ENCODE measurements around the gene IFI27. TPM values are rescaled to one million over a fixed set of nuclear protein-coding genes. Genes with fewer than 3 reads are reported as not detected.

The IFI27 gene
- total RNA-seq, 1 experiment from 2014 or later, result 2.3 TPM

- in situ Hi-C loops (cut with HindIII; ENCODE audit: low pct_unique_long_range_greater_than_20kb, low sequenced_read_pairs) (no loop called here), intact Hi-C loops (cut with micrococcal nuclease; ENCODE audit: unreplicated experiment) (no loop called here)
- no peak overlapping the region for H3K4me3 ChIP-seq (ENCODE audit: low read depth in 2 of 2, low read length in 2 of 2)
- TF ChIP-seq SIN3A (IDR thresholded peaks at IDR 0.05; ENCODE audit: borderline replicate concordance, insufficient read depth, low read depth, low read length), result no peak
- ATAC-seq, result no peak
- no peak overlapping the region for H3K27ac ChIP-seq (ENCODE audit: low read length)
- no peaks in the 10 kb centered on the region for H3K4me1 ChIP-seq (ENCODE audit: control insufficient read depth, insufficient read depth, low read length)
- H3K9me3 ChIP-seq (ENCODE audit: control insufficient read depth, insufficient read depth, low read depth, low read length), result no peaks in the 10 kb centered on the region
- H3K36me3 ChIP-seq (ENCODE audit: control insufficient read depth, insufficient read depth, low read length), result no peaks in the 10 kb centered on the region
- ChIA-PET POLR2A (no interaction called here), CTCF (no interaction called here)
- DNase-seq (ENCODE audit: low read depth, low spot score), result no peak
- no TSS peak for BruUV-seq (replicated peaks)
- H3K27me3 ChIP-seq (ENCODE audit: control insufficient read depth, insufficient read depth, low read length), result no peaks in the 10 kb centered on the region
Measured at GRCh38 chr14:94144765-94145164, 34.2 kb downstream of the IFI27 start.

GRCh38 chr14:94145902-94146527 is 35.5 kb downstream of the IFI27 start:
- Histone ChIP-seq H3K27me3 (ENCODE audit: control insufficient read depth, insufficient read depth, low read length) (no peaks in the 10 kb centered on the region), H3K36me3 (ENCODE audit: control insufficient read depth, insufficient read depth, low read length) (no peaks in the 10 kb centered on the region), H3K4me3 (ENCODE audit: low read depth in 2 of 2, low read length in 2 of 2) (no peak overlapping the region), H3K27ac (ENCODE audit: low read length) (no peak overlapping the region), H3K4me1 (ENCODE audit: control insufficient read depth, insufficient read depth, low read length) (no peaks in the 10 kb centered on the region), H3K9me3 (ENCODE audit: control insufficient read depth, insufficient read depth, low read depth, low read length) (no peaks in the 10 kb centered on the region)
- TF ChIP-seq CTCF (IDR thresholded peaks at IDR 0.05) (no peak), REST (IDR thresholded peaks at IDR 0.05; ENCODE audit: insufficient read depth in 1 of 2, low read depth in 2 of 2, low read length in 1 of 2) (no peak)
- intact Hi-C loops (cut with micrococcal nuclease; ENCODE audit: unreplicated experiment) (no loop called here), in situ Hi-C loops (cut with HindIII; ENCODE audit: low pct_unique_long_range_greater_than_20kb, low sequenced_read_pairs) (no loop called here)
- ChIA-PET POLR2A (no interaction called here), CTCF (interaction anchor here (0.7 kb wide), 1 partner anchor 10 kb away, joined by 5 read pairs; no protein-coding TSS in a partner anchor)
- ATAC-seq, result no peak
- no TSS peak for BruUV-seq (replicated peaks)
- no peak for DNase-seq (ENCODE audit: low read depth, low spot score)

- POLR2A ChIA-PET, result no interaction called here
- ATAC-seq, result no peak
- H3K27me3 ChIP-seq (ENCODE audit: control insufficient read depth, insufficient read depth, low read length), result peaks cover 3% of the 10 kb centered on the region; the same call in 1 of the 2 replicates
Measured at GRCh38 chr14:94152676-94153075, 42.1 kb downstream of the IFI27 start.

More at GRCh38 chr14:94152676-94153075, 42.1 kb downstream of the IFI27 start:
- DNase-seq (ENCODE audit: low read depth, low spot score), result no peak
- CTCF ChIA-PET, result no interaction called here
- H3K4me1 ChIP-seq (ENCODE audit: control insufficient read depth, insufficient read depth, low read length), result no peaks in the 10 kb centered on the region
- H3K4me3 ChIP-seq (ENCODE audit: low read depth in 2 of 2, low read length in 2 of 2), result no peak overlapping the region
- no peak overlapping the region for H3K27ac ChIP-seq (ENCODE audit: low read length)
- BruUV-seq (replicated peaks), result no TSS peak
- no peak for TF ChIP-seq TCF7L2 (IDR thresholded peaks at IDR 0.05; ENCODE audit: low read depth, low read length)
- TF ChIP-seq SIN3A (IDR thresholded peaks at IDR 0.05; ENCODE audit: borderline replicate concordance, insufficient read depth, low read depth, low read length), result no peak
- TF ChIP-seq POLR2AphosphoS5 (IDR thresholded peaks at IDR 0.05; ENCODE audit: low read depth, low read length), result no peak
- TF ChIP-seq REST (IDR thresholded peaks at IDR 0.05; ENCODE audit: insufficient read depth in 1 of 2, low read depth in 2 of 2, low read length in 1 of 2), result no peak
- no peak for TF ChIP-seq CTCF (IDR thresholded peaks at IDR 0.05)
- in situ Hi-C loops (cut with HindIII; ENCODE audit: low pct_unique_long_range_greater_than_20kb, low sequenced_read_pairs) (no loop called here), intact Hi-C loops (cut with micrococcal nuclease; ENCODE audit: unreplicated experiment) (no loop called here)
- H3K36me3 ChIP-seq (ENCODE audit: control insufficient read depth, insufficient read depth, low read length), result no peaks in the 10 kb centered on the region
- H3K9me3 ChIP-seq (ENCODE audit: control insufficient read depth, insufficient read depth, low read depth, low read length), result no peaks in the 10 kb centered on the region

Measured in Panc1 (cell line).